K562 (cell line): ENCODE results near the gene LRP1-AS. TPM values are rescaled to one million over a fixed set of nuclear protein-coding genes. Genes with fewer than 3 reads are reported as not detected.

ENCODE experiments used
- ARHGAP35 ChIP-seq: fragments of 450-650 bp; IDR thresholded peaks from 2 replicates; pipeline ENCODE4 v1.6.1; 2018; ENCODE audit not compliant: partially characterized antibody
- CAMTA2 ChIP-seq: fragments of 250-450 bp; sonication (Bioruptor Pico); conservative IDR thresholded peaks from 2 replicates; pipeline ENCODE4 v1.5.1; 2022
- FOXJ3 ChIP-seq: sonication (generic); formaldehyde crosslinking; IDR thresholded peaks from 2 replicates; pipeline ENCODE4 v1.4.0; 2020; ENCODE audit warnings: mild to moderate bottlenecking, missing genetic modification reagents
- FOXK1 ChIP-seq: sonication (generic); formaldehyde crosslinking; IDR thresholded peaks from 2 replicates; pipeline ENCODE4 v1.8.0; 2022; ENCODE audit warnings: missing genetic modification reagents, mild to moderate bottlenecking, borderline replicate concordance
- GABPA ChIP-seq: fragments of 200-800 bp; sonication (Bioruptor generic); conservative IDR thresholded peaks from 2 replicates; pipeline ENCODE4 v1.6.1; 2016; ENCODE audit warnings: low read depth, missing genetic modification characterization, missing compliant biosample characterization
- GTF2A2 ChIP-seq: IDR thresholded peaks from 2 replicates; pipeline ENCODE4 v1.6.1; 2016; ENCODE audit warnings: mild to moderate bottlenecking, missing genetic modification characterization, missing compliant biosample characterization
- HIVEP1 ChIP-seq: fragments of 250-450 bp; sonication (Bioruptor Pico); IDR thresholded peaks from 2 replicates; pipeline ENCODE4 v1.4.0; 2020; ENCODE audit warnings: mild to moderate bottlenecking
- JUND ChIP-seq, 2 experiments: IDR thresholded peaks; 2 replicates in 1 of 2; 3 replicates in 1 of 2; pipeline ENCODE4 v1.6.1; 2011; ENCODE audit warnings: borderline replicate concordance in 2 of 2, low read depth in 2 of 2, low read length in 2 of 2, improper control_type of control experiment in 1 of 2, missing biosample characterization in 1 of 2, missing genetic modification characterization in 1 of 2, missing genetic modification reagents in 1 of 2
- KDM1A ChIP-seq, 2 experiments: fragments of 450-650 bp; IDR thresholded peaks; 2 replicates each; pipeline ENCODE4 v1.6.1; 2016; ENCODE audit warnings: mild to moderate bottlenecking in 2 of 2
- MTA3 ChIP-seq: fragments of 450-650 bp; formaldehyde crosslinking; IDR thresholded peaks from 2 replicates; pipeline ENCODE4 v1.6.1; 2017; ENCODE audit warnings: mild to moderate bottlenecking, borderline replicate concordance
- NFRKB ChIP-seq: fragments of 450-650 bp; IDR thresholded peaks from 2 replicates; pipeline ENCODE4 v1.6.1; 2016; ENCODE audit warnings: low read depth
- POLR2G ChIP-seq: fragments of 200-400 bp; formaldehyde crosslinking; IDR thresholded peaks from 2 replicates; pipeline ENCODE4 v1.6.1; 2017; ENCODE audit warnings: low read depth, mild to moderate bottlenecking, antibody characterized with exemption, low read length, moderate library complexity
- PTBP1 ChIP-seq: fragments of 200-400 bp; formaldehyde crosslinking; IDR thresholded peaks from 2 replicates; pipeline ENCODE4 v1.6.1; 2017; ENCODE audit warnings: low read depth, low read length
- RBM15 ChIP-seq: fragments of 200-400 bp; formaldehyde crosslinking; IDR thresholded peaks from 2 replicates; pipeline ENCODE4 v1.6.1; 2018; ENCODE audit warnings: mild to moderate bottlenecking, low read length, moderate library complexity; ENCODE audit not compliant: insufficient read depth
- RBM39 ChIP-seq: fragments of 200-400 bp; formaldehyde crosslinking; optimal IDR thresholded peaks from 2 replicates; pipeline ENCODE3; 2018; ENCODE audit warnings: low read depth, low read length
- SETDB1 ChIP-seq: IDR thresholded peaks from one replicate; pipeline ENCODE4 v1.6.1; 2012; ENCODE audit warnings: low read length, control low read depth, inconsistent platforms
- SIN3B ChIP-seq: fragments of 450-650 bp; IDR thresholded peaks from 2 replicates; pipeline ENCODE4 v1.6.1; 2017; ENCODE audit warnings: low read depth, mild to moderate bottlenecking, moderate library complexity
- TCF3 ChIP-seq: sonication (generic); formaldehyde crosslinking; IDR thresholded peaks from 2 replicates; pipeline ENCODE4 v1.4.0; 2020; ENCODE audit warnings: mild to moderate bottlenecking, missing genetic modification reagents
- ZBTB1 ChIP-seq: sonication (generic); formaldehyde crosslinking; IDR thresholded peaks from 2 replicates; pipeline ENCODE4 v1.8.1; 2023; ENCODE audit warnings: missing genetic modification reagents, low read depth, mild to moderate bottlenecking, borderline replicate concordance
- ZNF174 ChIP-seq: fragments of 250-450 bp; sonication (Bioruptor Pico); IDR thresholded peaks from 2 replicates; pipeline ENCODE4 v1.4.0; 2020; ENCODE audit warnings: mild to moderate bottlenecking
- ZNF316 ChIP-seq: fragments of 450-650 bp; IDR thresholded peaks from 2 replicates; pipeline ENCODE4 v1.6.1; 2016
- polyA plus RNA-seq, 8 experiments: library from polyadenylated mRNA; depleted of rRNA in 4 of 8; stranded (reverse) in 5 of 8; unstranded in 3 of 8; fragments of >200 nt; fragmentation: Nextera tagmentation in 2 of 8; fragmentation: Illumina TruSeq in 1 of 8; extraction: Ambion mirVana in 2 of 8; extraction: Trizol in 1 of 8; gene quantifications; 2 replicates each; pipeline versions ENCODE4 v1.2.1 to v1.2.3, GENCODE V29; 2011 to 2014; ENCODE audit warnings: inconsistent platforms in 1 of 8, missing spikeins in 1 of 8
- total RNA-seq, 7 experiments: library from RNA; depleted of rRNA in 6 of 7; stranded (reverse); fragments of >200 nt in 6 of 7; fragmentation: Illumina TruSeq in 2 of 7; extraction: Trizol in 2 of 7; gene quantifications; 2 replicates each; pipeline versions ENCODE4 v1.2.1 to v1.2.3, GENCODE V29; 2011 to 2021; ENCODE audit warnings: low replicate concordance in 1 of 7
- TF ChIP-seq, protein P1 (sequence below): IDR thresholded peaks from 3 replicates; pipeline ENCODE4 v1.6.1; 2011; ENCODE audit warnings: borderline replicate concordance, mild to moderate bottlenecking, moderate library complexity; ENCODE audit not compliant: insufficient read length; ENCODE audit errors: extremely low read depth
- TF ChIP-seq, protein P2 (sequence below): fragments of 450-650 bp; IDR thresholded peaks from 2 replicates; pipeline ENCODE4 v1.6.1; 2016; ENCODE audit warnings: antibody characterized with exemption

Gene LRP1-AS
- total and polyA plus RNA-seq, 9 of the 15 experiments (the other 6 are each of a cell fraction or from before 2014, with no cell fraction given): not detected

DNA sequence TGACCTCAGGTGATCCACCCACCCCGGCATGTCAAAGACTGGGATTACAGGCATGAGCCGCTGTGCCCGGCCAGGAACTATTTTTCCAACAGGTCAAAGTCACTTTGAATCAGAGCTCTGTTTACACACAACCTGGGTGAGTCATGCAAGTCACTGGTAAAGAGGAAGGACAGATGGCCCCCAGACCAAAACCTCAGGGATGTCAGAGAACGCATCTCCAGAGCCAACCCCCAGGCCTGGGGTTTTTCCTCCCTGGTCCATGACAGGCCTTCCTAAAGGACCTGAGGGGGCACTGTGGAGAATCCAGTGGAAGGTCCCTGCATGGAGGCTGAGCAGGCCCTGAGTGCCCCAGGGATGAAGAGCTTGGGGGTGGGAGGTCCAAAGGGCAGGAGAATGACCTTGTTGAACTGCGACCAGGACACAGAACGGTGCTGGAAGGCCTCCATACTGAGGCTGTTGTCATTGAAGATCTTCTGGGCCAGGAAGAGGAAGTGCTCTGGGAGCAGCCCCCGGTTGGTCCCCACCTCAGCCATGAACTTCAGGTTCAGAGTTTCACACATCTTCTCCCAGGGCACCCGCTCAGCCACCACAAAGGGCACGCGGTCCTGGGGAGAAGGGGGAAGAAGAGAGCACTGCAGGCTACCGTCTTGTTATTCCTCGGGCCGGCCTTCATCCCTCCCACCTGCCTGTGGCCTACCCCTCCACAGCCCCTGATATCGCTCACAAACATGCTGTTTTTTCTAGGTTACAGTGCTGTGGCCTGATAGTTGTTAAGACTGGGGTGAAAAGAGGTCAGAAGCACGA lies 45.3 kb downstream of the LRP1-AS start (continued):
- TF ChIP-seq JUND (IDR thresholded peaks at IDR 0.05; ENCODE audit: borderline replicate concordance, low read depth, low read length): peak; percentile 86
- peak; percentile 71; the same call in 1 of the 3 replicates for TF ChIP-seq JUND (tag; IDR thresholded peaks at IDR 0.05; ENCODE audit: borderline replicate concordance, low read depth, low read length)
- no peak for TF ChIP-seq HIVEP1
- TF ChIP-seq SETDB1: peak; percentile 53
- 0 out of 2 replicates have a peak, but pooled peaks have one; percentile 73 for TF ChIP-seq MTA3
- TF ChIP-seq CAMTA2 (CRISPR knock-in tag): no peak
- no peak for TF ChIP-seq ZBTB1 (CRISPR knock-in tag)
- TF ChIP-seq KDM1A (IDR thresholded peaks at IDR 0.05): peak; percentile 84
- TF ChIP-seq FOXJ3: no peak
- TF ChIP-seq TCF3 (CRISPR knock-in tag): peak; percentile 81
- TF ChIP-seq ARHGAP35: no peak
- TF ChIP-seq GTF2A2 (tag): no peak
- TF ChIP-seq ZNF316: no peak
- TF ChIP-seq, protein P1, sequence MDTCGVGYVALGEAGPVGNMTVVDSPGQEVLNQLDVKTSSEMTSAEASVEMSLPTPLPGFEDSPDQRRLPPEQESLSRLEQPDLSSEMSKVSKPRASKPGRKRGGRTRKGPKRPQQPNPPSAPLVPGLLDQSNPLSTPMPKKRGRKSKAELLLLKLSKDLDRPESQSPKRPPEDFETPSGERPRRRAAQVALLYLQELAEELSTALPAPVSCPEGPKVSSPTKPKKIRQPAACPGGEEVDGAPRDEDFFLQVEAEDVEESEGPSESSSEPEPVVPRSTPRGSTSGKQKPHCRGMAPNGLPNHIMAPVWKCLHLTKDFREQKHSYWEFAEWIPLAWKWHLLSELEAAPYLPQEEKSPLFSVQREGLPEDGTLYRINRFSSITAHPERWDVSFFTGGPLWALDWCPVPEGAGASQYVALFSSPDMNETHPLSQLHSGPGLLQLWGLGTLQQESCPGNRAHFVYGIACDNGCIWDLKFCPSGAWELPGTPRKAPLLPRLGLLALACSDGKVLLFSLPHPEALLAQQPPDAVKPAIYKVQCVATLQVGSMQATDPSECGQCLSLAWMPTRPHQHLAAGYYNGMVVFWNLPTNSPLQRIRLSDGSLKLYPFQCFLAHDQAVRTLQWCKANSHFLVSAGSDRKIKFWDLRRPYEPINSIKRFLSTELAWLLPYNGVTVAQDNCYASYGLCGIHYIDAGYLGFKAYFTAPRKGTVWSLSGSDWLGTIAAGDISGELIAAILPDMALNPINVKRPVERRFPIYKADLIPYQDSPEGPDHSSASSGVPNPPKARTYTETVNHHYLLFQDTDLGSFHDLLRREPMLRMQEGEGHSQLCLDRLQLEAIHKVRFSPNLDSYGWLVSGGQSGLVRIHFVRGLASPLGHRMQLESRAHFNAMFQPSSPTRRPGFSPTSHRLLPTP: no peak
- no peak for TF ChIP-seq NFRKB
- TF ChIP-seq ZNF174 (CRISPR knock-in tag): no peak
- TF ChIP-seq, protein P2, sequence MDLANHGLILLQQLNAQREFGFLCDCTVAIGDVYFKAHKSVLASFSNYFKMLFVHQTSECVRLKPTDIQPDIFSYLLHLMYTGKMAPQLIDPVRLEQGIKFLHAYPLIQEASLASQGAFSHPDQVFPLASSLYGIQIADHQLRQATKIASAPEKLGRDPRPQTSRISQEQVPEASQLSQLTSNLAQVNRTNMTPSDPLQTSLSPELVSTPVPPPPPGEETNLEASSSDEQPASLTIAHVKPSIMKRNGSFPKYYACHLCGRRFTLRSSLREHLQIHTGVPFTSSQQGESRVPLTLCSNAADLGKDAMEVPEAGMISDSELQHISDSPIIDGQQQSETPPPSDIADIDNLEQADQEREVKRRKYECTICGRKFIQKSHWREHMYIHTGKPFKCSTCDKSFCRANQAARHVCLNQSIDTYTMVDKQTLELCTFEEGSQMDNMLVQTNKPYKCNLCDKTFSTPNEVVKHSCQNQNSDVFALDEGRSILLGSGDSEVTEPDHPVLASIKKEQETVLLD: no peak
- TF ChIP-seq SIN3B: no peak
- TF ChIP-seq FOXK1 (CRISPR knock-in tag): no peak
- TF ChIP-seq RBM15: no peak
- TF ChIP-seq GABPA: no peak
- TF ChIP-seq PTBP1: no peak
- TF ChIP-seq RBM39: no peak
- 0 out of 2 replicates have a peak, but pooled peaks have one; percentile 20 for TF ChIP-seq POLR2G
